Measurements from ENCODE around the gene FN1. TPM values are rescaled to one million over a fixed set of nuclear protein-coding genes. Genes with fewer than 3 reads are reported as not detected.

FN1 gene
- total RNA-seq, 2 donors from 2014 or later: 27.4 to 53.7 TPM

- intact Hi-C loops (cut with DNase I): no loop called here
- DNase-seq (no peak), ATAC-seq (no peak)
- Histone ChIP-seq H3K4me1 (peaks cover 33% of the 10 kb centered on the region), H3K27ac (no peak overlapping the region), H3K4me3 (no peak overlapping the region), H3K27me3 (no peaks in the 10 kb centered on the region), H3K9me3 (no peaks in the 10 kb centered on the region), H3K36me3 (replicated peaks in 1 of 2; ENCODE audit: insufficient read depth in 1 of 2, low read depth in 2 of 2) (no peaks in the 10 kb centered on the region)
- 52 to 80% methylated on average over 1 of the region's 1 CpG for WGBS, 2 donors
- TF ChIP-seq CTCF (IDR thresholded peaks at IDR 0.05) (no peak), POLR2A (IDR thresholded peaks at IDR 0.05) (no peak)
Observed at GRCh38 chr2:215415218-215415617, 20.6 kb downstream of the FN1 start.

- no peak overlapping the region for H3K27ac ChIP-seq
- ATAC-seq: no peak
Observed at GRCh38 chr2:215414674-215415073, 21.2 kb downstream of the FN1 start.

GRCh38 chr2:215413974-215414373 is 21.9 kb downstream of the FN1 start:
- intact Hi-C loops (cut with DNase I): no loop called here
- 98 to 100% methylated on average over 1 of the region's 1 CpG for WGBS, 2 donors
- ATAC-seq: no peak
- H3K36me3 ChIP-seq (replicated peaks in 1 of 2; ENCODE audit: insufficient read depth in 1 of 2, low read depth in 2 of 2): no peaks in the 10 kb centered on the region
- H3K9me3 ChIP-seq: no peaks in the 10 kb centered on the region
- TF ChIP-seq CTCF (IDR thresholded peaks at IDR 0.05): no peak
- TF ChIP-seq POLR2A (IDR thresholded peaks at IDR 0.05): no peak
- no peak overlapping the region for H3K27ac ChIP-seq
- no peak overlapping the region for H3K4me3 ChIP-seq
- no peak for DNase-seq
- peaks cover 24% of the 10 kb centered on the region for H3K4me1 ChIP-seq
- H3K27me3 ChIP-seq: no peaks in the 10 kb centered on the region

More at GRCh38 chr2:215414674-215415073, 21.2 kb downstream of the FN1 start:
- H3K4me1 ChIP-seq: peaks cover 28% of the 10 kb centered on the region
- no peaks in the 10 kb centered on the region for H3K36me3 ChIP-seq (replicated peaks in 1 of 2; ENCODE audit: insufficient read depth in 1 of 2, low read depth in 2 of 2)
- no peaks in the 10 kb centered on the region for H3K9me3 ChIP-seq
- no peak for TF ChIP-seq CTCF (IDR thresholded peaks at IDR 0.05)
- no peak for TF ChIP-seq POLR2A (IDR thresholded peaks at IDR 0.05)
- H3K27me3 ChIP-seq: no peaks in the 10 kb centered on the region
- WGBS, 2 donors: 66 to 76% methylated on average over 3 of the region's 3 CpGs
- no peak for DNase-seq
- no peak overlapping the region for H3K4me3 ChIP-seq
- intact Hi-C loops (cut with DNase I): no loop called here

GRCh38 chr2:215413484-215413777 is 22.4 kb downstream of the FN1 start:
- no peak for DNase-seq
- TF ChIP-seq POLR2A (IDR thresholded peaks at IDR 0.05) (no peak), CTCF (IDR thresholded peaks at IDR 0.05) (no peak)
- no peak overlapping the region for H3K4me3 ChIP-seq
- ATAC-seq: no peak
- peaks cover 20% of the 10 kb centered on the region for H3K4me1 ChIP-seq
- no peaks in the 10 kb centered on the region for H3K27me3 ChIP-seq
- 78 to 88% methylated on average over 1 of the region's 1 CpG for WGBS, 2 donors
- no peaks in the 10 kb centered on the region for H3K9me3 ChIP-seq
- H3K27ac ChIP-seq: no peak overlapping the region
- H3K36me3 ChIP-seq (replicated peaks in 1 of 2; ENCODE audit: insufficient read depth in 1 of 2, low read depth in 2 of 2): no peaks in the 10 kb centered on the region
- intact Hi-C loops (cut with DNase I): no loop called here

GRCh38 chr2:215411941-215412743 is 23.7 kb downstream of the FN1 start:
- ATAC-seq (no peak), DNase-seq (no peak)
- no peaks in the 10 kb centered on the region for H3K9me3 ChIP-seq
- H3K36me3 ChIP-seq (replicated peaks in 1 of 2; ENCODE audit: insufficient read depth in 1 of 2, low read depth in 2 of 2): no peaks in the 10 kb centered on the region
- intact Hi-C loops (cut with DNase I): no loop called here
- TF ChIP-seq CTCF (IDR thresholded peaks at IDR 0.05) (no peak), POLR2A (IDR thresholded peaks at IDR 0.05) (no peak)
- H3K27ac ChIP-seq: no peak overlapping the region
- 92 to 97% methylated on average over 8 to 9 of the region's 9 CpGs for WGBS, 2 donors
- H3K27me3 ChIP-seq: no peaks in the 10 kb centered on the region
- peaks cover 7% of the 10 kb centered on the region for H3K4me1 ChIP-seq
- no peak overlapping the region for H3K4me3 ChIP-seq

All from body of pancreas (tissue), 4 donors.